HepG2 (cell line): Measurements from ENCODE around the gene LIPC. TPM values are rescaled to one million over a fixed set of nuclear protein-coding genes. Genes with fewer than 3 reads are reported as not detected.
A peak's percentile ranks its signal among the peaks of the same experiment; 100 is the strongest.

Experiments
- ATAC-seq: fragments of 200-7000 bp; cut with Tn5 transposase; 3 replicates; pipeline ENCODE4 v1.9.1; 2020; ENCODE audit warnings: mild to moderate bottlenecking, moderate library complexity
- BruUV-seq: library from RNA; stranded (reverse); fragments of 400-500 nt; replicated peaks from 2 replicates; lab custom pipeline; 2021; lab: Mats Ljungman, UMichigan
- CTCF ChIA-PET: fragments of 300-600 bp; formaldehyde crosslinking; extraction: SDS; loops from one replicate; lab custom pipeline; 2021; ENCODE audit warnings: low total read pairs, inconsistent platforms, low intra/inter-chr PET ratio; lab: Yijun Ruan, JAX
- POLR2A ChIA-PET: fragments of 350-600 bp; sonication (Branson Sonifier 250); formaldehyde crosslinking; loops from one replicate; lab custom pipeline; 2020; ENCODE audit warnings: antibody characterized with exemption, inconsistent platforms; lab: Yijun Ruan, JAX
- DNase-seq: peaks from one replicate; pipeline ENCODE4 v3.0.0-alpha.2; 2015; ENCODE audit warnings: low spot score
- FAIRE-seq: peaks from 3 replicates; lab custom pipeline; 2011; peaks lifted over from hg19 to GRCh38; lab: Jason Lieb, UNC
- H2AFZ ChIP-seq: one replicate; pipeline ENCODE4 v1.6.1; 2011; ENCODE audit warnings: low read length, inconsistent platforms
- H3K27ac ChIP-seq: fragments of 300-600 bp; 3 replicates; pipeline ENCODE4 v1.8.0; 2011; ENCODE audit warnings: mixed run types, mild to moderate bottlenecking, mixed read lengths, low read length, inconsistent platforms; ENCODE audit not compliant: insufficient read depth; ENCODE audit errors: extremely low read length
- H3K27me3 ChIP-seq, 2 experiments: fragments of 200-600 bp in 1 of 2; 2 replicates in 1 of 2; 3 replicates in 1 of 2; pipeline versions ENCODE4 v1.6.0 to v1.8.0; 2011; ENCODE audit warnings: low read length in 2 of 2, mild to moderate bottlenecking in 2 of 2, moderate library complexity in 2 of 2, inconsistent platforms in 1 of 2; ENCODE audit not compliant: insufficient read depth in 2 of 2, control insufficient read depth in 1 of 2
- H3K36me3 ChIP-seq, 2 experiments: fragments of 200-600 bp in 1 of 2; replicated peaks in 1 of 2; 2 replicates in 1 of 2; 3 replicates in 1 of 2; pipeline versions ENCODE4 v1.5.1 to v1.8.0; 2011; ENCODE audit warnings: low read length in 2 of 2, inconsistent platforms in 1 of 2; ENCODE audit not compliant: insufficient read depth in 2 of 2, control insufficient read depth in 1 of 2
- H3K4me1 ChIP-seq: 2 replicates; pipeline ENCODE4 v1.5.1; 2012; ENCODE audit warnings: low read length, inconsistent platforms; ENCODE audit not compliant: insufficient read depth
- H3K4me2 ChIP-seq: 2 replicates; pipeline ENCODE4 v1.6.0; 2011; ENCODE audit warnings: low read depth, low read length, inconsistent platforms
- H3K4me3 ChIP-seq, 3 experiments: fragments of 200-600 bp in 1 of 3; sonication (generic), shearing (Covaris generic) in 1 of 3; replicated peaks in 1 of 3; 2 replicates each; pipeline ENCODE4 v1.5.1; 2011 to 2016; ENCODE audit warnings: low read length in 3 of 3, inconsistent platforms in 2 of 3, low read depth in 2 of 3, mild to moderate bottlenecking in 2 of 3, control low read depth in 1 of 3, mixed read lengths in 1 of 3; ENCODE audit not compliant: insufficient read depth in 1 of 3
- H3K79me2 ChIP-seq: one replicate; pipeline ENCODE4 v1.6.1; 2011; ENCODE audit warnings: low read length, inconsistent platforms; ENCODE audit not compliant: insufficient read depth
- H3K9ac ChIP-seq: 2 replicates; pipeline ENCODE4 v1.6.0; 2011; ENCODE audit warnings: mild to moderate bottlenecking, low read depth, low read length, inconsistent platforms; ENCODE audit not compliant: insufficient read depth
- H3K9me3 ChIP-seq: 2 replicates; pipeline ENCODE4 v1.5.1; 2012; ENCODE audit warnings: mild to moderate bottlenecking, low read length
- H4K20me1 ChIP-seq: 2 replicates; pipeline ENCODE4 v1.6.0; 2011; ENCODE audit warnings: inconsistent platforms, mild to moderate bottlenecking, low read length, moderate library complexity; ENCODE audit not compliant: insufficient read depth
- ATRX ChIP-seq: sonication (generic); formaldehyde crosslinking; IDR thresholded peaks from 2 replicates; pipeline ENCODE4 v1.4.0; 2020; ENCODE audit warnings: missing genetic modification reagents, borderline replicate concordance
- ZNF687 ChIP-seq: sonication (generic); formaldehyde crosslinking; IDR thresholded peaks from 2 replicates; pipeline ENCODE4 v1.5.1; 2020; ENCODE audit warnings: mild to moderate bottlenecking, missing genetic modification reagents, moderate library complexity
- WGBS: methylation state at CpG from one replicate; pipeline ENCODE4 v1.1.6; 2017; ENCODE audit warnings: low lambda C conversion rate; 5-methylcytosine and 5-hydroxymethylcytosine counted together
- in situ Hi-C: cut with HindIII; loops from 2 replicates; pipeline ENCODE4 v1.10.0; 2017; ENCODE audit warnings: low pct_unique_long_range_greater_than_20kb; ENCODE audit not compliant: extremely low pct_ligation_motif_present
- intact Hi-C: fragments of 100-400 bp; cut with micrococcal nuclease; formaldehyde crosslinking; loops from one replicate; pipeline ENCODE4 v1.10.0; 2022; ENCODE audit not compliant: unreplicated experiment
- polyA plus RNA-seq, 8 experiments: library from polyadenylated mRNA; depleted of rRNA in 3 of 8; stranded (reverse) in 7 of 8; unstranded in 1 of 8; fragments of >200 nt; fragmentation: Illumina TruSeq in 4 of 8; extraction: Trizol in 4 of 8; gene quantifications; 2 replicates each; pipeline versions ENCODE4 v1.2.1 to v1.2.3, GENCODE V29; 2011 to 2016; ENCODE audit warnings: low read depth in 4 of 8, missing spikeins in 1 of 8, mixed read lengths in 1 of 8; ENCODE audit not compliant: insufficient read depth in 1 of 8
- total RNA-seq, 5 experiments: library from RNA; depleted of rRNA; stranded (reverse); fragments of >200 nt; fragmentation: Illumina TruSeq; extraction: Trizol; gene quantifications; 2 replicates each; pipeline ENCODE4 v1.2.3, GENCODE V29; 2016; ENCODE audit warnings: low read depth in 1 of 5

The LIPC gene
- total and polyA plus RNA-seq, 2 of the 13 experiments (the other 11 are each of a cell fraction or from before 2014, with no cell fraction given), result 26.0 to 38.0 TPM

- no peaks in the 10 kb centered on the region for H3K79me2 ChIP-seq
- H3K4me1 ChIP-seq, result peaks cover 78% of the 10 kb centered on the region
- H3K27me3 ChIP-seq, result no peaks in the 10 kb centered on the region
- WGBS, result 93% methylated on average over 10 of the region's 10 CpGs
- no peak overlapping the region for H3K4me2 ChIP-seq
- CTCF ChIA-PET, result no interaction called here
- ATAC-seq (no peak), DNase-seq (no peak), FAIRE-seq (no peak)
- H3K9me3 ChIP-seq, result no peaks in the 10 kb centered on the region
- in situ Hi-C loops, result no loop called here
- no TSS peak for BruUV-seq
- H4K20me1 ChIP-seq, result no peaks in the 10 kb centered on the region
- H3K4me3 ChIP-seq, result no peak overlapping the region
- TF ChIP-seq ATRX (CRISPR knock-in tag) (no peak), ZNF687 (CRISPR knock-in tag) (0 out of 2 replicates have a peak, but pooled peaks have one; percentile 20)
- no peak overlapping the region for H2AFZ ChIP-seq
- no peak overlapping the region for H3K27ac ChIP-seq
- no peaks in the 10 kb centered on the region for H3K36me3 ChIP-seq
- intact Hi-C loops, result no loop called here
- H3K9ac ChIP-seq, result no peak overlapping the region
- POLR2A ChIA-PET, result interaction anchor here (1.2 to 4.9 kb wide), 2 partner anchors 9 to 127 kb away, joined by 4 to 49 read pairs; no protein-coding TSS in a partner anchor
Observed at GRCh38 chr15:58459560-58459959, 27.8 kb downstream of the LIPC start.
